SIG-M5 treated with dmso at 0.1 percent for 504 hours (cell line): ENCODE results near the gene IL34.
A peak's percentile ranks its signal among the peaks of the same experiment; 100 is the strongest.
"Not testable (repeated sequence)": the region's sequence is repeated elsewhere in the genome, so short reads cannot be mapped to it uniquely, and the experiment has no call there.

ENCODE experiments used
- DNase-seq: peaks from one replicate; lab custom pipeline; 2025; ENCODE audit not compliant: unreplicated experiment; lab: John Stamatoyannopoulos, UW

IL34 gene

DNA sequence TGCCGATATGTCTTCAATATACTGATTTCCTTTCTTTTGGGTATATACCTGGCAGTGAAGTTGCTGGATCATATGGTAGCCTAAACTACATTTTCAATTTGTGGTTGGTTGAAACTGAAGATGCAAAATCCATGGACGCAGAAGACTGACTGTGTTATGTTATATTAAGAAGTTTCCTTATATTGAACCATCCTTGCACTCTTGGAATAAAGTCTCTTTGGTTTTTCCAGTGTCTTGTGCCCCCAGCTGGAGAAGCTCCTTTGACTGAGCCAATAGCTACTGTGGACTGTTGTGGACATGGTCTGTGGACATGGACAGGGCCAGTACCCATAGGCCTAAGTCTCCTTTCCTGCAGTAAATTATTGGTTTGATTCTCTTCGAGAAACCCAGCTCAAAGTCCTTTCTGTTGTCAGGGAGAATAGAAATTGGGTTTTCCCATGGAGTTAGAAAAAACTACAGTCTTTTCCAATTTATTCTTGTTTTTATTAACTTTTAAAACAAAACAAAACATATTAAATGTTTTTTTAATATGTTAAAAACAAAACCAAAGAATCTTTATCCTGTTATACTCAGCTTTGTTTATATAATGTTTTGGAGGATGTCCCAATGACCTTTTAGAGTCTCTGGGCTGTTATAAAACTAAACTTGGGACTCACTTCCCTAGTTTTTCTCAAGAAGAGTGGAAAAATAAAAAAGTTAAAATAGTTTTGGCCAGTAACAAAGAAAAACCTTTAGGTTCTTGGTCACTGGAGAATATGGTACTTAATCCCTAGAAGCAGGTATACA is 15.2 kb upstream of the IL34 start:
- no peak for DNase-seq

- no peak for DNase-seq
These were observed 14.1 kb upstream of the IL34 start for GRCh38 chr16:70632273-70632672.

DNA sequence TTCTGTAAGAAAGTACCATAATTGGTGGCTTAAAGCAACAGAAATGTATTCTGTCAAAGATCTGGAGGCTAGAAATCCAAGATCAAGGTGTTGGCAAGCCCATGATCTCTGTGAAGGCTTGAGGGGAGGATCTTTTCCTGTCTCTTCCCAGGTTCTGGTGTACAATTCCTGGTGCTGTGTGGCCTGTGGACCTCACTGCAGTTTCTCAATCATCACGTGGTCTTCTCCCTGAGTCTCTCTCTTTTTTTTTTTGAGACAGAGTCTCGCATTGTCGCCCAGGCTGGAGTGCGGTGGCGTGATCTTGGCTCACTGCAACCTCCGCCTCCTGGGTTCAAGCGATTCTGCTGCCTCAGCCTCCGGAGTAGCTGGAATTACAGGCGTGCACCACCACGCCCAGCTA is 12.7 kb upstream of the IL34 start:
- DNase-seq: not testable (repeated sequence)

DNA sequence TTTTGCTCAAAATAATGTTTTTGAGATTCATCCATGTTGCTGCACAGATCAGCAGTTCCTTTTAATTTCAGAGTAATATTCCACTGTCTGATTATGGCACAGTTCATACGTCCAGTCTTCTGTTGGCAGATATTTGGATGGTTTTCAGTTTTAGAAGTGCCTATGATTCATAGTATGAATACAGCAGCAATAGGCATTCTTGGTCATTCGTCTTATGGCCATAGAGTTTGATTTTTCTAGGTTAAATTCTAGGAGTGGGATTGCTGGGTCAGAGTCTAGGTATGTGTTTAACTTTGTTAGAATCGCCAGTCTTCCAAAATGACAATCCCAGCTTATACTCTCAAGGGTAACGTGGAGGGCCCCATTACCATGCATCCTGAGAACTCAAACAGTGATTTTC is 11.5 kb upstream of the IL34 start:
- no peak for DNase-seq

- no peak for DNase-seq
These were observed 10.9 kb upstream of the IL34 start for GRCh38 chr16:70635336-70636016.

- no peak for DNase-seq
These were observed 7.3 kb upstream of the IL34 start for GRCh38 chr16:70638814-70639792.

DNA sequence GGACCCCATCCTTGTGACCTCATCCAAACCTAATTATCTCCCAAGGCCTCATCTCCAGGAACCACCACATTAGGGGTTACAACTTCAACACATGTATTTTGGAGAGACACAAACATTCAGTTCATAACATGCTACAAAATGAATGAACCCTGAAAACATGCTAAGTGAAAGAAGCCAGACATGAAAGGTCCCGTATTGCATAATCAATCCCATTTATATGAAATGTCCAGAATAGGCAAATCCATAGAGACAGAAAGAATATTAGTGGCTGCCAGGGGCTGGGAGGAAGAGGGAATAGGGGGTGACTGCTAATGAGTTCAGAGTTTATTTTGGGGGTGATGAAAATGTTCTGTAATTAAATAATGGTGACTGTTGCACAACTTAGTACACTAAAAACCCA is 3.7 kb upstream of the IL34 start:
- no peak for DNase-seq

- not testable (repeated sequence) for DNase-seq
These were observed 3.1 kb upstream of the IL34 start for GRCh38 chr16:70643264-70643663.

DNA sequence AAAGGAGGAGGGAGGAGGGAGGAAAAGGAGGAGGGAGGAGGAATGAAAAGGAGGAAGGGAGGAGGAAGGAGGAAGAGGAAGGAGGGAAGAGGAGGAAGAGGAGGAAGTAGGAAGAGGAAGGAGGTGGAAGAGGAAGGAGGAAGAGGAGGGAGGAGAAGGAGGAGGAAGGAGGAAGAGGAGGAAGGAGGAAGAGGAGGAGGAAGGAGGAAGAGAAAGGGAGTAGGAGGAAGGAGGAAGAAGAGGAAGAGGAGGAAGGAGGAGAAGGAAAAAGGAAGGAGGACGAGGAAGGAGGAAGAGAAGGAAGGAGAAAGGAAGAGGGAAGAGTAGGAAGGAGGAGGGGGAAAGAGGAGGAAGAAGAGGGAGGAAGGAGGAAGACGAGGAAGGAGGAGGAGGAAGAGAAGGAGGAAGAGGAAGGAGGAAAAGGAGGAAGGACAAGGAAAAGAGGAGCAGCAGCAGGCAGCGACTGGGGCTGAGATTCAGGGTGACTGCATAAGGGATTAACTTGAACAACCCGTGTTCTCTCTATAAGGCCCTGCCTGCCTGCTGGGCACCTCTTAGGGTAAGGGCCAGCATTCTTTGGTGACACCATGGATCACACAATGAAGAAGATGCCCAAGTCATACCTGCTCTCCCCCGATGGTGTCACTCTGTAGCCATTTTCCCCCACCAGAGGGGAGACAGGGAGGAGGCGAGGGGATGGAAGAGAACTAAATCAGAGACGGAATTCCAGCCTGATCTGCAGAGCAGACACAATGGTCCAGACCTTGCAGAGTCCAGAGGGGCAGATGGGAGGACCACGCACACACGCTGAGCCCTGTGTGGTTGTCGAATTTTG is 1.4 kb upstream of the IL34 start:
- no peak for DNase-seq

DNA sequence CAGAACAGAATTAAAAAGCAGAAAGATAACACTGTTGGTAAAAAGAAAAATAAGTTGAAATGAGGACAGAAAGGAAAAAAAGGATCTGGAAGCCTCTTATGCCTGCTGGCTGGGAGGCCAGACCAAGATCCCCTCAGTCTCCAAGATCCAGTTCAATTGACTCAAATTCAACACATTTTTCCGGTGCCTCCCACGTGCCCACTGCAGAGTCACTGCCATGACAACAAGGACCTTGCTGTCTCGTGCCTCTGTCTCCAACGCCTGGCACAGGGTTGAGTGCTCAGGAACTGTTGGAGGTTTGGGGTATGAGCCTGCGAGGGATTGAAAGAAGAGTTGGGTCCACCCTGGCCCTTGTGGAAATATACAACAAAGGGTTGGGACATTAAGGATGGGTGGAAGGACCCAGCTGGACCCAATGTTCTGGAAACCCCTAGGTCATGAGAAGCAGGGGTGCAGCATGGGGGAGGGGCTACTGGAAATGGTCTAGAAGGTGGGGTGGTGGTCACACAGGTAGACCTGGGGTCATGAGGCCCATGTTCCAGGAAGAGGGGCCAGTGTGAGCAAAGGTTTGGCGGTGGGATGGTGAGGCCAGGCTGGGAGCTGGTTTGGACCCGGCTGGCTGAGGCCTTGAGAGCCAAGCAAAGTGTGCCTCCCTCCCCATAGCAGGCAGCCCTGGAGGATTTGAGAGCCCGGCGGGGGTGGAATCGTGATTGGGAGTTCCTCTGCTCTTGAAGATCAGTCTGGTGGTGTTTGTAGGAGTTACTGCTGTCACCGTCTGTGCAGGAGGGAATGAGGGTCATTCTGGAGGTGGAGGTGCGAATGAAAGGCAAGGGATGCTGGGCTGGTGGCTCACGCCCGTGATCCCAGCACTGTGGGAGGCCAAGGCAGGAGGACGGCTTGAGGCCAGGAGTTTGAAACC is 1.3 kb downstream of the IL34 start:
- DNase-seq: no peak

DNA sequence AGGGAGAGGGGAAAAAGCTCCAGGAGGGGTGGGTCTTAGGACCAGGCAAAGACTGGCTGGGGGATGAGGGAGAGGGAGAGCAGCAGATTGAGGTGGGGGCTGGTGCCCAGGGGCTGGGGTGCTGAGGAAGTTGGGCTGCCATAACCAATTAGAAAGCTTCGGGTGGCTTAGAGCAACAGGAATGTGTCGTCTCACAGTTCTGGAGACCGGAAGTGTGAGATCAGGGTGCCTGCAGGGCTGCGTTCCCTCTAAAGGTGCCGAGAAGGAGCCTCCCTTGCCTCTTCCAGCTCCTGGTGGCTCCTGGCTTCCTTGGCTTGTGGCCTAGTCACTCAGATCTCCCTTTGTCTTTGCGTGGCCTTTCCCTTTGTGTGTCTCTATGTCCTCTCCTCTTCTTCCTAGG is 2.2 kb downstream of the IL34 start:
- no peak for DNase-seq

- no peak for DNase-seq
These were observed 2.9 kb downstream of the IL34 start for GRCh38 chr16:70649300-70649699.

- DNase-seq: no peak
These were observed 3.9 kb downstream of the IL34 start for GRCh38 chr16:70650216-70650615.

DNA sequence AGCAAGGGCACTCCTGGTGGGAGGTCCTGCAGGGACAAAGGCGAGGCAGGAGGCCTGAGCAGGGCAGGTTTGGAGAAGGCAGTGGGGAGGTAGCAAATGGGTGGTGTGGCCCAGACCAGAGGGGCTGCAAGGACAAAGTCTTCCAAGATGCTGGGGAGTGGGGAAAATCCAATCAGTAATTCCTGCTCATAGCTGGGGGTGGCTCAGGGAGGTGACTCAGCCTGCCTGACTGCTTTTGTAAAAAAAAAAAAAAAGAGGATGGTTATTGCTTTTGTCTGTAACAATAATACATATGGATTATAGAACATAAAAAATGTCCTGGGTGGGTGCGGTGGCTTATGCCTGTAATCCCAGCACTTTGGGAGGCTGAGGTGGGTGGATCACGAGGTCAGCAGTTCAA is 5.2 kb downstream of the IL34 start:
- DNase-seq: no peak

DNA sequence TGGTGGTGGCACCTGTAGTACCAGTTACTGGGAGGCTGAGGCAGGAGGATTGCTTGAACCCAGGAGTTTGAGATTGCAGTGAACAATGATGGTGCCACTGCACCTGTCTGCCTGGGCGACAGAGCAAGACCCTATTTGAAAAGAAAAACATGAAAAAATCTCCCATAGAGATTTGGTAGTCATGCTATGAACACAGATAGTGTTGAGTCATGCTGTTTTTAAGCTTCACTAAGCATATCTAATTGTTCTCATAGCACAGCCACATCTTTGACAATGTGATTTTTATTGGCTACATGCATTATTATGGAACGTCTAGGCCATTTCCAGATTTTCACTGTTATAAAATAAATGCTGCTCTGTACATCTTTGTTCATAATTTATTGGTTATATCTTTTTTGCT is 6.0 kb downstream of the IL34 start:
- no peak for DNase-seq

DNA sequence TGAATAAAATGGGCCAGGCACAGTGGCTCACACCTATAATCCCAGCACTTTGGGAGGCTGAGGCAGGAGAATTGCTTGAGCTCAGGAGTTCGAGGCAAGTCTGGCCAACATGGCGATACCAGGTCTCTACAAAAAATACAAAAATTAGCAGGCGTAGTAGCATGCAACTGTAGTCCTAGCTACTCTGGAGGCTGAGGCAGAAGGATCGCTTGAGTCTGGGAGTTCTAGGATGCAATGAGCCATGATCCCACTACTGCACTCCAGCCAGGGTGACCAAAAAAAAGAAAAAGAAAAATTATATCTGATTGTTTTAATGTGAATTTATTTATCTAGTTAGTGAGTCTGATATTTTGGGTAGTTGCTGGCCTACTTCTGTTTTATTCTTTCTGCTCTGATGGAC is 7.0 kb downstream of the IL34 start:
- no peak for DNase-seq

DNA sequence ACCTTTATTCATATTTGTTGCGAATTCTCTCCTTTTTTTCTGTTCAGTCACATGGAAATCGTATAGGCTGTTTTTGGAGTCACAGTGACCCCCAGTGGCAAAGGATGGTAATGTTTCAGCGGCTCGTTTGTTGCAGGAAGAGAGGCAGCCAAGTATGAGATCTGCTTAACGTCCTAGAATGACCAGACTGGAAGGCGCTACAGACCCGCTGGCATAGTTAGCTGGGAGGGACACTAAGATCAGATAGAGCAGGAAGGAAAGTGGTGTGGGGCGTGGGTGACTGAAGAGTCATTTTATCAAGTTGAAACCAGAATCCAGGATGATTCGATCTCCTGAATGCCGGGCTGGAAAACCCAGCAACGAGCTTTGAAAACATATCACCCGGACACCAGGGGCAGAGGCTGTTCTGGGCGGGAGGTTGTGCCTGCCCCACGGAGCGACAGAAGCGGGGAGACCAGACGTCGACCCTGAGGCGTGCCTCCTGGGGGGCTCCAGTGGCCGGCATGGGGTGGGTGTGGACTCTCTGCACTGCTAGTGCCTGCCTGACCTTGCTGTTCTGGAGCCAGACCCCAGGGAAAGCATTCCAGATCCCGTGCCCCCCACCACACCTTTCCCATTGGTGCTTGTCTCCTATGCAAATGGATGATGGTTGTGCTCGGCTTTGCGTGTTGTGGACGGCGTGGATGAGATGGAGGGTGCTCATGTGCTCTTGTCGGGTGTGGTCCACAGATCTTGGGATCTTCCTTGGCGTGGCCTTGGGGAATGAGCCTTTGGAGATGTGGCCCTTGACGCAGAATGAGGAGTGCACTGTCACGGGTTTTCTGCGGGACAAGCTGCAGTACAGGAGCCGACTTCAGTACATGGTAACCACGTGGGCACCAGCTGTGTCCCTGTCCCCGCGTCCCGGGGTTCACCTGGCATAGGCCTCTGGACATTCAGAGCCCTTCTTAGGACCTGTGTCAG is 7.7 kb downstream of the IL34 start:
- DNase-seq: peak; percentile 78

DNA sequence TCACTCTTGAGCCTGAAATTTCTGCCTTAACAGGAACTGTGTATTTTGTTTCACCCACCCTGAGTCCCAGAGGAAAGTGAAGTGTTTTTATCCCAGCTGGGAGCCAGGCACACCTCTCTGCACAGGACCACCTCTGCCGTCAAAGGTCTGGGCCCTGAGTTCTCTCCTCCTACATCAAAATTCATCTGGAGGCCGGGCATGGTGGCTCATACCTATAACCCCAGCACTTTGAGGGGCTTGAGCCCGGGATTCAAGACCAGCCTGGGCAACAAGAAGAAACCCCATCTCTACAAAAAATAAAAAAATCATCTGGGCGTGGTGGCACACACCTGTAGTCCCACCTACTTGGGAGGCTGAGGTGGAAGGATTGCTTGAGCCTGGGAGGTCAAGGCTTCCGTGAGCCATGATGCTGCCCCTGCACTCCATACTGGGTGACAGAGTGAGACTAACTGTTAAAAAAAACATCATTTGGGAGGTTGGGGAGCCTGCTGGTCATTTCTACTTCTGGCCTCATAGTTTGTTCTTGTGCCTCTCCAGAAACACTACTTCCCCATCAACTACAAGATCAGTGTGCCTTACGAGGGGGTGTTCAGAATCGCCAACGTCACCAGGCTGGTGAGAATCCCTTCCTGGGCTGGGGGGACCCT is 9.8 kb downstream of the IL34 start:
- no peak for DNase-seq
